ENCODE data around the gene SETBP1.

Gene SETBP1

DNA sequence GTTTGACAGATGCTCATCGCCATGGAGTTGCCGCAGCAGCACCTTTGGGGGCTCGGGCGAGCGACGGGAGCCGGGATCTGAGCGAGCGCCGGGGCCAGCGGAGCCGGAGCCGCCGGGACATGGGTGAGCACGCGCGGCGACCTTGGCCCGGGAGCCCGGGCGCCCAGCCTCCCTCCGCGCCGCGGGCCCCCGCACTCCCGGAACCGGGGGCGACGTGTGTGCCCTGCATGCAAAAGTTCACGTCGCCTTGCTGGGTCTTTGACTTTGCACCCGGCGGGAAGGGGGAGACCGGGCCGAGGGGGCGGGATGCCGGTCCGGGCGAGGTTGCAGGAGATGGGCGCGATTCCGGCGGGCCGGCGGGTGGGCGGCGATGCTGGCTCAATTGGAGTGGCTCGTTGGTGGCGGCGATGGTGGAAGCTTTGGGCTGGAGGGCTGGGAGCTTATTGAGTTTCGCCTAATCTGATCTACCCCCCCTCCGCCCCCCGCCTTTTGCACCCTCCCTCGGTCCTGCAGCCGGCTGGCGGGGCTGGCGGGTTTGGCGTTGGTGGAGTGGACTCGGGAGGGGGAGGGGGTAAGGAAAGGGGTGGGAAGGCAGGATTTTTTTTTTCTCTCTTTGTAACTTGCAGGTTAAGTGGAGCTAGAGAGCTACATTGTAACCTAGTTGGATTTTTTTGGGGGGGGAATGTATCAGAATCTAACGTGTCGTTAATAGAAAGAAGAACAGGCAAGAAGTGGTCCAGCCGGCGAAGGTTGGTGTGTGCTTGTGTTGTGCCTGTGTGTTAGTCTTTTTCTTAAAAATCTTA, at the start of gene SETBP1:
SETBP1 (plus strand) TSS at position 616 of the 803 bp plus-strand sequence. CDS start 20,459 bp downstream, outside the sequence.
- DNase-seq (ENCODE audit: low spot score): peak; percentile 72

DNA sequence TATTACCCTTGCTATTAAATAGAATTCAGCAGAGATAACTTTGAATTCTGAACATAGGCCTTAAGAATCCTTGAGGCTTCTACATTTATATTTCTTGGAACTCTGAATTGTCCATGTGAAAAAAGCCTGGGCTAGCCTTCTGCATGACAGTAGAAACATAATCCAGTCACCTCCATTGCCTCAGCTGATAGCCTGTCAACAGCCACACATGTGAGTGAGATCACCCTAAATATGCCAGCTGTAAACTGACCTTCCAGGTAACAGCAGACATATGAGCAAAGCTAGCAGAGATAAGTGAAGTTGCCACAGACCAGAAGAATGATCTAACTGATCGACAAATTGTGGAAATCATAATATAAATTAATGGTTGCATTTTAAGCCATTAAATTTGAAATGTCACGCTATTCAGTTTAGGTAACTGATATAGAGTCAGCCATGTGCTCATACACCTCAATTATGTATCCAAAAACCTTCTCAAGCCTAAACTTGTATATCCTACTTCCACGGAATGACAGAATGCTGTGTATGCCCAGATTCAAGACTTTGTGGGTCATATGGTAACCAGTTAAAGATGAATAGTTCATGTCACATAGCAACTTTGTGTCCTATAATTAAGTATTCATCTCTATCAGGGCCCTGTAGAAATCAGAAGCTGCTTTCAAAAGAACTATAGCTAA, 48.1 kb upstream of the SETBP1 start:
- no peak for DNase-seq (ENCODE audit: low spot score)

DNA sequence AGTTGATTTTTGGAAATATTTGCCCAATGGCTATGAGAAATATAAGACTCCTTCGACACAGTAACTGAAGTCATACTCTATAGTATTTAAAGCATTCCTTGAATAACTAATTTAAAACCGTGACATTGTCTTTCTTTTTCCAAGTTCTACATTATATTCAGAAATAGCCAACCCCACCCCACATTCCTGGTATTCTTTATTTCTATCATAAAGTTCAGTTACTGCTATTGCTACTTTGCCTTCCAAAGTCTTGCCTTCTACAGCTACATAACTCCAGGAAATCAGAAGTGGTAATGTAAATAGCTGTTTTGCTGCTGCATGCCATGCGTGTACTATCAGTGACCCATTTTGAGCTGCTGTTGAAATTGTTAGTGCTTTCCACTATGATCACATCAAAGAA, 45.1 kb upstream of the SETBP1 start:
- no peak for DNase-seq (ENCODE audit: low spot score)

DNA sequence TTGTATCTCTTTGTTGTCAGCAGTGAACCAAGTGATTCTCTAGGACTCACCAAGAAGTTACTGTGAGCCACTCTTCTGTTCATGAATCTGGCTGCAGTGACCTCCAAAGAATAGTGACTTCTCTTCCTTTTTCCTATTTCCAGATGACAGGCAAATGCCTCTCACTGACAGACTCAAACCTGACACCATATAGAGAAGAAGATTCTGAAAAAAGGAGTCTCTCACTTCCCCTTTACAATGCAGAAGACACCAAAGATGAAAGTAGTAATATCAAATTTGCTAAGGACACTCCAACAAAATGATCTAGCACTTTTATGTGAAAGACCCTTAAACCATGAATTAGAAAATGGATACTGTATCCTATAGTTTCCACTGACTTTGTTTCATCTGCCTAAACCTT, 44.4 kb upstream of the SETBP1 start:
- no peak for DNase-seq (ENCODE audit: low spot score)

DNA sequence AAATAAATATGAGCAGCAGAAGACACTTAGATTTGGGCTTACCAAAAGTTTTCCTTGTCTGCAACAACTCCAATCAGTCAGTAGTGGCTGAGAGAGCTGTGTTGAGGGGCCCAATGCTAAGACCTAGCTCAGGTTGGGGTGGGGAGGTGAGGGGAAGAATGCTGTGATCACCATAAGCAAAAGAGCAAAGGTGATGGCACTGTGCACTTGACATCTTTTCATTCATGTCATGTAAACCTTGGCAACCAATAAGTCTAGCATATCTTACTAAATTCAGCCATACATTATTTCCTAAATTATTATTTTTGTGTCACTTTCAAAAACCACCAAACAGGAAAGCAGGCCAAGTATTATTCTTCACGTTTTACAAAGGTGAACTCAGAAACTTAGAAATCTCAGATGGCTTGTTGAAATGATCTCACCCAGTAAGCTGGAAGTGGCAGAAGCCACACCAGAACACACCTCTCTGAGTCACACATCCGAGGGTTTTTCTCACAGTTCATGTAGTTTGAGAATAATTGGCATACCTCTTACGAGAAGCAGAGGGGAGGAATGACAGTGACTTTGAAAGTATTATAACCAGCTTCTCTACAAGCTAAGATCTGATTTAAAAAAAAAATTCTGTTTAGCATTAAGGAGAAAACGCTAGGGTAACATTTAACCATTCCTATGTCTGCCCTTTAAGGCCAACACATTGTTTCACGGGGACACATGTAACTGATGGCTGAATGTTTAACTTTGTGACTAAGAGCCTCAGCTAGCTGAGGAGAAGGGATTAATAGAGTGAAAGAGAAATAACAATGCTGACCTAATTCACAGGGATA, 43.3 kb upstream of the SETBP1 start:
- no peak for DNase-seq (ENCODE audit: low spot score)

DNA sequence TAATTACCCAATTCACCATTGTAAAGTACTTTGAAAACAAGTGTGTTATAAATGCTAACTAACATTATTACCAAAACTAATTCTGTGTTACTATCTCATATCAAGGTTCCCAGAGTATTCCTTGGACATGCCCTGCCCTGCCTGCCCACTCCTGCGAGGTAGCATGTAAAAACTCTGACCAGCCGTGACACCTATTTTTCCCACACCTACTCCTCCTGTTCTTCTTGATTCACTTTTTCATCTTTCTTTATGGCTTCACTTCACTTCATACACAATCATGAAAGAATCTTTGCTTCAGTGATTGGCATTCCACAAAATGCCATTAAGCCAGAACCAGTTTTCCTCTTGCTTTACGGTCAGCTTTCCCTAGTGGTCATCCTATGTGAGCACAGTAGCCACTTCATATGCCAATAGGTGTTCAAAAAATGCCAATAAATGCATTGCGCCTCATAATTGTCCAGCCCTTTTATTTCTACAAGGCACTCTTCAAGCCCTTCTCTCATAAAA, 42.6 kb upstream of the SETBP1 start:
- no peak for DNase-seq (ENCODE audit: low spot score)

DNA sequence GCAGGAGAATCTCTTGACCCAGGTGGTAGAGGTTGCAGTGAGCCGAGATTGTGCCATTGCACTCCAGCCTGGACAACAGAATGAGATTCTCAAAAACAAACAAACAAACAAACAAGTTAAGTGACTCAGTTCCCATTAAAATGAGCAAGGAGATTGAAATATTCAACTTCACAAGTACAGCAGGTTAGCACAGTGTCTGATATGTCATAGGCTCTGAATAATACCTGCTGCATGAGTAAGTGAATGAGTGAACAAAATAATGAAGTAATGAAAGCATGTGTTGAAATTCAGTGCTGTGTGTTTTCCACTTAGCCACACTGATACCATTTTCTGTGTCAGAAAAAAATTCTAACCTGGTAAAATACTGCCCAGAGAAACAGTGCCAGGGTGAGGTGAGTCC, 41.9 kb upstream of the SETBP1 start:
- no peak for DNase-seq (ENCODE audit: low spot score)

DNA sequence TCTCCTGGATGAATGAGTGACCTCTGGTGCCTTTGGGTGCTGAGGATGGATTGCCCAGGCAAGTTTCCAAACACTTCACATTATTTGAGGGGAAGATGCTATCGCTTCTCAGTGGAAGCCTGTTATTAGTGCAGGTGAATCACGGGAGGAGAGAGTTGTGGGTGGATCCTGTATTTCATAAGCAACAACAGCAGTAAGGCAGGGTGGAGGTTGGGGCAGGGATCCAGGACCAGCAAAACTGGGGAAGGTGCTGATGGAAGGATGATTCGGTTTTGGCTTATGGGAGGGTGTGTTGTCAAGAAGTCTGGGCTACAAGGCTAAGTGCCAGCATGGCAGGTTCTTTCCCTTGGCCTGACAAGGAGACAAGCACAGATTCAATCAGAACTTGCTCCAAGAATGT, 37.7 kb upstream of the SETBP1 start:
- no peak for DNase-seq (ENCODE audit: low spot score)

DNA sequence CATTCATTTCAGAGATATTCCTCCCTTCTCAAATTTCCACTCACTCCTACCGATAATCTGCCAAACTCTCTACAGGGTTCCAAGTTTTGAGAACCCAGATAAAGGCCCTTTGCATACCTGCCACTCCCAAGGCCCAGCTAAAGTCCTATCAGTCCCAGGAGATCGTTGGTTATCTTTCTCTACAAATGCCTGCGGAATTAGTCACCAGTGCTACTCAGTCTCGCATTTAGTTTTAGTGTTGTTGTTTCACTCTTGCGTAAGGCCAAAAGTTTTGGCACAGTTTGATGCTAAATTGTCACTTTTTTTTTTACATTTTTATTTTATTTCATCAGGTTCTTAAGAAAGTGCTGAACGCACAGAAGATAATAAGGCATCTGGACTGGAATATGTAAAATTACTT, 29.2 kb upstream of the SETBP1 start:
- DNase-seq (ENCODE audit: low spot score): peak; percentile 14

DNA sequence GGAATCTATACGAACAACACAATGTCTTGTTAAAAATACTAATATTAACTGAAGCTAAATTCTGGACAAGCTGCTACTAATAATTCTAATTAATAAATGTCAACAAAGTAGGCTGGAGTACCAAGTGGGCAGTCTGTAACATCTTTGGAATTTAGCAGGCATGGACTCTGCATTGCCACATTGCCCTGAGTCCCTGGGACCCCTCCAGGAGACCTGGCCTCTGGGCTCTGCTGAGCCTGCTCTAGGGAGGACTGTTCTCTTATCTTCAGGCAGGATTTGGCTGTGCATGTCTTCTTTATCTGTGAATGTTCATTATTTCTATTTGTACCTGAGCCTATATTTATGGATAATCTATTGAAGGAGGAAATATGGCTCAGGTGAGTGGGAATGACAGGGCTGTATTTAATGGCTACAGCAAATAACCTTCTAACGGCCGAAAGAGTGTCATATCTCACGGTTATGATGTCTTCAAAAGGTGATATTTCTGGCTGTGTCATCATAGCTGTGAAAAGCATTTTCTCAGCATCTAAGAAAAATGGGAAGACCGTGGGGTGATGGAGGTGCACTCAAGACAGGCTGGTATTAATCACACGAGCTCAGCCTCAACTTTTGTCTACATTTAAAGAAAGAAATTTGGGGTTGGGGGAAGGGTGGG, 28.6 kb upstream of the SETBP1 start:
- DNase-seq (ENCODE audit: low spot score): peak; percentile 9

DNA sequence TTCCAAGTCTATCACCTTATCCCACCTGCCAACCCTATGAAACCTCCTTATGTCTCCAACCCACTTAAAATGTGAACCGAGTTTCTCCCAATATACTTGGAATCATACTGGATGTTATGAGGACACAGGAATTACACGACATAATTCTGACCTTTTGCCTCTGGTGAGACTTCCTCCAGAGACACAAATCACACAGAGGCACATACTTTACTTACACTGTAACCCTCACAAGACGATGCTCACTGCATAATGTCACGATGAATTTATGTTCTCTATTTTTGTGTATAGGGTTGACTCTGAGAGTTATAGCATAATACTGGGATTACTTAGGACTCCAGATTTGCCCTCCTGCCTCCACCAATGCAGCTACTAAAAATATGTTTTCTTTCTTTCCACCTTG, 28.0 kb upstream of the SETBP1 start:
- no peak for DNase-seq (ENCODE audit: low spot score)

DNA sequence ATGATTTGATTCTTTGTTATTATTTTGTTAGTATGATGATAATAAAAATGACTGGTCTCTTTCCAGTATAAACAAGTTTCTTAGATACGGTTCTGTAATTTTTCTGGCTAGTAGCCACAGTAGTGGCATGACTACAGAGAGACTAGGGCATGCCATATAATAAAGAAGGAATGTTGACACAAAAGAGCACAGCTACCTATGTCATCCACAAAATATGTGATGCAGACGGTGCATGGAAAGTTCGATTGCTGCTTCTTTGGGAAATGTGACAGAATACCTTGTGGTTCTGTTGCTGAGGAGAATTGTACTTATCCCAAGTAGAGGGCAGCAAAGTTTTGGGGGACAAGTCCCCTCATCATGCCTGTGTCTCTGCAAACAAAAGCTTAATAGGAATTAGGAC, 26.1 kb upstream of the SETBP1 start:
- no peak for DNase-seq (ENCODE audit: low spot score)

DNA sequence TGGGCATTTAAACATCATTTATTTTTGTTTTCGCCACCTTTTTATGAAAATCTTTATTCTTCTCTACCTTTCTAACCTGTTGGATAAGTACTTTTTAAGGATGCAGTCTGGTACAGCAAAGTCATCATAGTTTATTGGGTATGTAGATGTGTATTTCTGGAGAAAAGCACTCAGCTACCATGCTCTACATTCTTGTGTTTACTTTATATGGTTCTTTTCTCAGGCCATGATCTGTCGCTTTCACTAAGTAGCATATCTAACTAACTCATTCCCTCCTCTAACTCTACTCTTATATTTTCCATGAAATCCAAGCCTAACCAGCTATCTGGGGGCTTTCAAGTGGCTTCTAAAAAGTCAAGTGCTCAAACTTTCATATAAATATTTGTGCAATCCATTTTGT, 25.3 kb upstream of the SETBP1 start:
- no peak for DNase-seq (ENCODE audit: low spot score)

DNA sequence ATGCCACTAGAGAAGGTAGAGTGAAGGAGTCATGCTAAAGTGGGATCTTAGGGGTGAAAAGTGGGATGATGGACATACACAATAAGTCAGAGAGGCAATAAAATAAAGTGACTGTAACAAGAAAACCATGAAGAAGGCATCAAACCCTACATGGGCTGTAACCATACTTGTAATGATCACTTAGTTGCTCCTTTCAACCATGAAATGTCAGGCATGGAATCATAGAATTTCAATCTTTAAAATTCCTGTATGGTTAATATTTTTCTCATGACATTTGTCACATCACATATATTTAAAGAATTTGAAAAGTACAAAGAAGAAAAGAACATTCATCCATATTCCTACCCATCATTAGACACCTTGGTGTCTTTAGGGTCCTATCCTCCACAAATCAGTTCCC, 20.9 kb upstream of the SETBP1 start:
- no peak for DNase-seq (ENCODE audit: low spot score)

DNA sequence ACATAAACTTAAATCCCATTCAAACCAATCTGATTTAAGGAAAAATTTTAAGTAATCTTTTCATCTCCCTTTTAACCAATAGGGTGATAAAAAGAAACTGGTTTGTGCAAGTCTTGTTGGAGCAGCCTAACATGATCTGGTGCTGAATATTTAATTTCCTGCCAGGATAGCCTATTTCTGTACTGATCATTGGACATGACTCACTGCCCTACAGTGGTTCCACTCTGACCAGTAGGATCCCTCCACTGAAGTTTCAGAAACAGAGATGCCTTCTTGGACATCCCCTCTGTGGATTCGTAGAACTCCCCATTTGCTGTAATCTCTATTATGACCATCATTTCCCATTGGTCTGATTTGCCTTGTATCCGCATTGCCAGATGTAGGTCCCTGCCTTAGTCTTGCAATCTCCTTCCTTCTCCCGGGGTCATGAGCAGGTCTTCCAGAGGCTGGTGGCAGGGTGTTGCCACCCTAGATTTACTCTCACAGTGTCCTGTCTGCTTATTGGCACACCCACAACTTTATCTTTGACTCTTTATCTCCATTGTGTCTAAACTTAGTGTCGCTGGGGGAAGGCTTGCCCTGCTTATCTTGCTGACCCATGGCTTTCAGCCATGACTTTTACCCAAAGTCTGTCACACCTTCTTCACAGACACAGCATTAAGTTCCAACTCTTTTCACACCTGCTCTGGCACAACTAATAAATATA, 12.3 kb upstream of the SETBP1 start:
- DNase-seq (ENCODE audit: low spot score): no peak

DNA sequence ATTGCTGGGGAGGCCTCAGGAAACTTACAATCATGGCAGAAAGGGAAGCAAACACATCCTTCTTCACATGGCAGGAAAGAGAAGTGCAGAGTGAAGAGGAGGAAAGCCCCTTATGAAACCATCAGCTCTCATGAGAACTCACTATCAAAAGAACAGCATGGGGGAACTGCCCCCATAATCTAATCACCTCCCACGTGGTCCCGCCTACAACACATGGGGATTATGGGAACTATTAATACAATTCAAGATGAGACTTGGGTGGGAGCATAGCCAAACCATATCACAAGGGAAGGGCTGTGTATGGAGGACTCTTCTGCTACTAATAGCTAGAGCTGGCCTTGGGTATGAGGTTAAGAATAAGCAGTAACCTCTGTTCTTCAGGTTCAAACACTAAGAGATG, 8.8 kb upstream of the SETBP1 start:
- no peak for DNase-seq (ENCODE audit: low spot score)

DNA sequence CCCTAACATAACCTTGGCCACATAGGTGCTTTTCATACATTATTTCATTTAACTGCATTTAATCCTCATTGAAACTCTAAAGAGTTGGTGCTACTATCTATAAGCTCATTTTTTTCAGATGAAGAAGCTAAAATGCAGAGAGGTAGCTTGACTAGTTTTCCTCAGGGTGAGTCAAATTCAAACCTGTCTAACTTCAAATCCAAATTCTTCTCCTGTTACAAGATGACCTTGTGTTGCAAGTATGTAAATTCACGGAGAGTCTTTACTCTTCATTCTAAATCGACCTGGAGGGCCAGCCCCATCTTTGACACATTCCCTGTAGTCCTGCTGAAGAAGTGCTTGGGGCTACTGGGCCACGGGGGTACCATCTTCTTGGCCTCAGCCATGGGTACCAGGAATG, 8.2 kb upstream of the SETBP1 start:
- no peak for DNase-seq (ENCODE audit: low spot score)

DNA sequence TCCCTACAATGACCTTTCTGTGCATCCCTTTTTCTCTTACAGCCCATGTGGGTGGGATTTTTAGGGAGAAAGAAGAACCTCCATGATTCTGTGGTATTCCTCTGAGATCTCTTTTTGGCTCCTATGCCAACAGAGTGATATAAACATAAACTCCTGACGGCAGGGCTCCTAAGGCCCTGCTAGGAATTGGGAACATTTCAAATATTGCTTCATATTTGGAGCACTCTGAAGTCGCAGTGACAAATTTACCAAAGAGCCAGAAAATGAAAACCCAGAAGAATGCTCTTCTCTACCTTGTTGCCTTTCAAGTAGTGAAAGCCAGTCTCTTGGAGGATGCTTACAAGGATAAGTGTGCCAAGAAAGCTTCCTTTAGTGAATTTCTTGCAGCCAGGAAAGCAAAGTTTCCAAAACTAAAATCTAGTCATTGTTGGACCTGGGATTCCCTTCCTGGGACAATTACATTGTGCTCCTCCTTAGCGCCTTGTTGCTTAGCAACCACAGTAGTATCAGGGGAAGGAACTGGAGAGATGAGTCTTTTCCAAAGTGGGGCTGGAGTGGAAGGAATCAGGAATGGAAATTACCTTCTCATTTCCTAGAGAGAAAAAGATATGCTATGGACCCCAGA, 7.3 kb upstream of the SETBP1 start:
- no peak for DNase-seq (ENCODE audit: low spot score)

DNA sequence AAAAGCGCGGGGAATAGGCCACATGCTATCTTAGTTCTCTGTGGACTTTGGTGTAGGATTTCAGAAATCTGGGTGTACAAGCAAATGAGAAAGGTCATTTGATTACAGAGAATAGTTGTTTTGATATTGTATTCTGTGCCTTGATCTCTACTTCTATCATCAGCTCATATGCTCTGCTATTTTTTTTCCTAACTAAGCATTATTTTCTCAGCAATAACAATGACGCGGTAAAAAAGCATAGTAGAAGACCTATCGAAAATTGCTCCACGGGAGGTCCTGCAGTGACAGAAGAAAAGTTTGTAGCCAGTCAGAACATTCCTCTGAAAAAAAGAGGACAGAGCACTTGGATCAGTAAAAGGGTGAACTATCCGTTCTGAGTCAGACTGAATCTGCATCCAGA, 2.8 kb upstream of the SETBP1 start:
- no peak for DNase-seq (ENCODE audit: low spot score)

DNA sequence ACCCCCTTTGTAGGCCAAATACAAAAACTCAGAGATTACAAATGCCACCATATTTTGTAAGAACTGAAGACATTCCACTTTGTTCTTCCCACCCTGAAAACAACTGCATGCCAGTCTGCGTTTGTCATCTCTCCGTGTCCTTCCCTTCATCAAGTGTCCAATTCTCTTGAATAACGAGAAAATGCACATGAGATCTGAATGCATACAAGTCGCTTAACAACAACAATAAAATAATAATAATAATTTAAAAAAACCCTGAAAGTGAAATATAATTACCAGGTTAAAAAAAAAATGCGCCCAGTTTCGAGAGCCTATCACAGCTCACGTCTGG, 2.0 kb upstream of the SETBP1 start:
- no peak for DNase-seq (ENCODE audit: low spot score)

All from HuH-7.5 (cell line).